ENCODE measurements around the gene GPC4. TPM values are rescaled to one million over a fixed set of nuclear protein-coding genes. Genes with fewer than 3 reads are reported as not detected.

The GPC4 gene
- total RNA-seq, 2 donors from 2014 or later, result 21.3 to 28.4 TPM

DNA sequence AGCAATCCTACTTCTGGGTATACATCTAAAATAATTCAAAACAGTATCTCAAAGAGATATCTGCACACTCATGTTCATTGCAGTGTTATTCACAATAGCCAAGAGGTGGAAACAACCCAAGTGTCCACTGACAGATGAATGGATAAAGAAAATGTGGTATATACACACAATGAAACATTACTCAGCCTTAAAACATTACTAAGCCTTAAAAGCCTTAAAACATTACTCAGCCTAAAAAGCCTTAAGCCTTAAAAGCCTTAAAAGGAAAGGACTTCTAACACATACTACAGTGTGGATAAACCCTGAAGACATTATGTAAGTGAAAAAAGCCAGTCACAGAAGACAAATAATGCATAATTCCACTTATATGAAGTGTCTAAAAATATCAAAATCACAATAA lies 156.8 kb downstream of the GPC4 start:
- no peaks in the 10 kb centered on the region for H3K36me3 ChIP-seq
- no peak overlapping the region for H3K4me3 ChIP-seq
- no peak for DNase-seq (ENCODE audit: low spot score)
- peaks cover 0 to 17% of the 10 kb centered on the region in 2 donors for H3K4me1 ChIP-seq (ENCODE audit: control insufficient read depth in 1 of 2, low read depth in 2 of 2)
- no peak for ATAC-seq (ENCODE audit: insufficient number of reproducible peaks, low FRiP score, low read depth)
- H3K9me3 ChIP-seq, result no peaks in the 10 kb centered on the region
- TF ChIP-seq, protein P1, sequence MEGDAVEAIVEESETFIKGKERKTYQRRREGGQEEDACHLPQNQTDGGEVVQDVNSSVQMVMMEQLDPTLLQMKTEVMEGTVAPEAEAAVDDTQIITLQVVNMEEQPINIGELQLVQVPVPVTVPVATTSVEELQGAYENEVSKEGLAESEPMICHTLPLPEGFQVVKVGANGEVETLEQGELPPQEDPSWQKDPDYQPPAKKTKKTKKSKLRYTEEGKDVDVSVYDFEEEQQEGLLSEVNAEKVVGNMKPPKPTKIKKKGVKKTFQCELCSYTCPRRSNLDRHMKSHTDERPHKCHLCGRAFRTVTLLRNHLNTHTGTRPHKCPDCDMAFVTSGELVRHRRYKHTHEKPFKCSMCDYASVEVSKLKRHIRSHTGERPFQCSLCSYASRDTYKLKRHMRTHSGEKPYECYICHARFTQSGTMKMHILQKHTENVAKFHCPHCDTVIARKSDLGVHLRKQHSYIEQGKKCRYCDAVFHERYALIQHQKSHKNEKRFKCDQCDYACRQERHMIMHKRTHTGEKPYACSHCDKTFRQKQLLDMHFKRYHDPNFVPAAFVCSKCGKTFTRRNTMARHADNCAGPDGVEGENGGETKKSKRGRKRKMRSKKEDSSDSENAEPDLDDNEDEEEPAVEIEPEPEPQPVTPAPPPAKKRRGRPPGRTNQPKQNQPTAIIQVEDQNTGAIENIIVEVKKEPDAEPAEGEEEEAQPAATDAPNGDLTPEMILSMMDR (IDR thresholded peaks at IDR 0.05), result no peak
- H3K27ac ChIP-seq, result peak overlapping the region in 1 of 2 donors; percentile 21
- no peaks in the 10 kb centered on the region for H3K27me3 ChIP-seq (replicated peaks; ENCODE audit: insufficient read depth)

DNA sequence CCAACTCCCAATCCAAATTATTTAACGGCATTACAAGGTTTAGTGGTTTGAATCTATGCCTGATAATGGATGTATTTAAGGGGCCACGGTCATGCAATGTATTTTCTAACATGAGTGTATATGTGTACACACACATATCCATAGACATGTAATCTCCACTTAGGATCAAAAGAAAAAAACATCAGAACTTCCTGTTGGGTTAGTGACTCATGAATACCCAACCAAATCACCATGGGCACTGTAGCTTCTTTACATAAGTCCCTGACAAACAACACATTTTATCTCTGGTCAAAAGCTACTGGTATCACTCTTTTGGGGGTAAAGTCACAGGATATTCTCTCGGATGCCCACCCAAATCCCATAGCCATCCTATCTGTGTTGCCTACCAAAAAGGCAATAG lies 160.6 kb downstream of the GPC4 start:
- no peaks in the 10 kb centered on the region for H3K9me3 ChIP-seq
- no peak overlapping the region for H3K4me3 ChIP-seq
- peaks cover 0 to 26% of the 10 kb centered on the region in 2 donors for H3K4me1 ChIP-seq (ENCODE audit: control insufficient read depth in 1 of 2, low read depth in 2 of 2)
- no peaks in the 10 kb centered on the region for H3K27me3 ChIP-seq (replicated peaks; ENCODE audit: insufficient read depth)
- TF ChIP-seq, protein P1 (IDR thresholded peaks at IDR 0.05), result no peak
- ATAC-seq (ENCODE audit: insufficient number of reproducible peaks, low FRiP score, low read depth) (no peak), DNase-seq (ENCODE audit: low spot score) (no peak)
- H3K36me3 ChIP-seq, result no peaks in the 10 kb centered on the region
- no peak overlapping the region for H3K27ac ChIP-seq

DNA sequence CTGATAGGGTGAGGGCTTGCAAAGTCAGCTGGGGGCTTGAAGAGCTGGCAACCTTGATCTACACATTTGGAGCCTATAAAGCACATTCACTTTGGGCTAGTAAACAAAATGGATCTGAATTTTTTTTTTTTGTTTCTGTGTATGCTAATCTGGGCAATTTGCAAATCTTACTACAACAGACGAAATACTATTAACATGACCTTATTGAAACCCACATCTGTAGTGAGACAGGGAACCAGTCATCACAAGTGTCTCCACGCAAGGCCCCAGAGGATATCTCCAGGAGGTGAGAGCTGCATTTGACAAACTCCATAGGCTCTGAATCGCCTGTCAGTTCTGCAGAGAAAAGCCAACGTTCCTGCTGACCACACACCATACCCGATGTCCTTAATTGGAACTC lies 164.1 kb downstream of the GPC4 start:
- TF ChIP-seq, protein P1 (IDR thresholded peaks at IDR 0.05), result no peak
- no peaks in the 10 kb centered on the region for H3K27me3 ChIP-seq (replicated peaks; ENCODE audit: insufficient read depth)
- H3K4me1 ChIP-seq (ENCODE audit: control insufficient read depth in 1 of 2, low read depth in 2 of 2), result peaks cover 0 to 20% of the 10 kb centered on the region in 2 donors
- DNase-seq (ENCODE audit: low spot score) (no peak), ATAC-seq (ENCODE audit: insufficient number of reproducible peaks, low FRiP score, low read depth) (no peak)
- no peaks in the 10 kb centered on the region for H3K36me3 ChIP-seq
- H3K9me3 ChIP-seq, result peaks cover 3% of the 10 kb centered on the region
- peak overlapping the region in 1 of 2 donors; percentile 57 for H3K27ac ChIP-seq
- no peak overlapping the region for H3K4me3 ChIP-seq

DNA sequence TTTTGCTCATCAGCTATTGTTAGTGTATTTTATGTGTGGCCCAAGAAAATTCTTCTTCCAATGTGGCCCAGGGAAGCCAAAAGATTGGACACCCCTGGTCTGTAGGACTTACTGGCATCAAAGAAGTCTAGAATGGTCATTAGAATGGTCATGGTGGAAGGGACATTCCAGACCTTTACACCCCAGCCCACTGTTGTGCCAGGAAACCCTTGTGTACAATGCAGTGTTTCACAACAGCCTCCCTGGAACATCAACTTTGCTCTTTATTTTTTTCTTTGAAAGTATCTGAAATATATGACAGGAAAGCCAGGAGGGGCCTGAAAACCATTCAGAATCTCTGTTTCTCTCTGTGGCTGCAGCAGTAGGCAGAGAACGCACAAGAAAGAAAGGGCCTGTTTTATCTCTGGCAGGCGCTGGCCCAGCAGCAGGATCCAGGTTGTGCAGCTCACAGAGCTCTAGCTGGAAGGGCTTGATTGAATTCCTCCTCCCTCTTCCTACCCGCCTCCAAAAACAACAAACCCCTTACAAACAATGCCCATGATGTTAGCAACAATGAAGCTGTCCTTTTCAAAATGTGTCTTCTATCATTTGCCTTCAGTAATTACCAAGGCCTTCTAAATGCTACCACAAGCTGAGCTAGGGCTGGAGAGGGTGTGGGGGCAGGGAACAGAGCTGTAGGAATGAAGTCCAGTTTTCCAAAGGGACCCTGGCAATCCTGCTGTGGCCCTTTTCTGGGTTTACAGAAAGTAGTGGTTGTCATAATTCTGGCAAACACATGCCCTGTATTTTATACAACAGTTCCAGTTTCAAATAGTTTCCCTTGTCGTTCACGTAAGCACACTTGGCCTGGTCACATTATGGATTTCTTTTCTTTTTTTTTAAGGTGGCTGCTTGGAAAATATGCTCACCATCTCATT lies 164.8 kb downstream of the GPC4 start:
- TF ChIP-seq, protein P1 (IDR thresholded peaks at IDR 0.05), result no peak
- Histone ChIP-seq H3K4me1 (ENCODE audit: control insufficient read depth in 1 of 2, low read depth in 2 of 2) (peaks cover 0 to 20% of the 10 kb centered on the region in 2 donors), H3K4me3 (no peak overlapping the region), H3K36me3 (no peaks in the 10 kb centered on the region), H3K9me3 (peaks cover 3% of the 10 kb centered on the region), H3K27me3 (replicated peaks; ENCODE audit: insufficient read depth) (no peaks in the 10 kb centered on the region), H3K27ac (peak overlapping the region in 1 of 2 donors; percentile 57)
- DNase-seq (ENCODE audit: low spot score) (no peak), ATAC-seq (ENCODE audit: insufficient number of reproducible peaks, low FRiP score, low read depth) (no peak)

Other genes with a start within 250 kb of the GPC4 start
- not detected for gene TFDP3, start 197.1 kb downstream of the GPC4 start, total RNA-seq

All from thoracic aorta (tissue), 2 donors.